Measurements from ENCODE around the gene CRY2. TPM values are rescaled to one million over a fixed set of nuclear protein-coding genes. Genes with fewer than 3 reads are reported as not detected.

The CRY2 gene
- total RNA-seq, 2 donors from 2014 or later, result 14.0 to 31.4 TPM

GRCh38 chr11:45857961-45858474, 10.7 kb downstream of the CRY2 start:
- ATAC-seq, result peak in 1 of 2 donors; percentile 71
- peaks cover 0 to 3% of the 10 kb centered on the region in 2 donors for H3K36me3 Mint-ChIP-seq
- no peak for DNase-seq (ENCODE audit: low spot score in 2 of 2)
- H3K9me3 Mint-ChIP-seq, result no peaks in the 10 kb centered on the region
- H3K27ac Mint-ChIP-seq, result no peak overlapping the region

- no peaks in the 10 kb centered on the region for H3K9me3 Mint-ChIP-seq
- no peak for DNase-seq (ENCODE audit: low spot score in 2 of 2)
- ATAC-seq, result no peak
- H3K27ac Mint-ChIP-seq, result peak overlapping the region in 1 of 2 donors; percentile 52
- H3K36me3 Mint-ChIP-seq, result peaks cover 0 to 6% of the 10 kb centered on the region in 2 donors
Measured at GRCh38 chr11:45858751-45859398, 11.6 kb downstream of the CRY2 start.

- Mint-ChIP-seq H3K36me3 (peaks cover 0 to 6% of the 10 kb centered on the region in 2 donors), H3K27ac (peak overlapping the region in 1 of 2 donors; percentile 52), H3K9me3 (no peaks in the 10 kb centered on the region)
- no peak for DNase-seq (ENCODE audit: low spot score in 2 of 2)
- ATAC-seq, result no peak
Measured at GRCh38 chr11:45859661-45860140, 12.4 kb downstream of the CRY2 start.

GRCh38 chr11:45860348-45860747, 13.1 kb downstream of the CRY2 start:
- H3K27ac Mint-ChIP-seq, result no peak overlapping the region
- no peak for DNase-seq (ENCODE audit: low spot score in 2 of 2)
- ATAC-seq, result no peak
- H3K36me3 Mint-ChIP-seq, result peaks cover 0 to 6% of the 10 kb centered on the region in 2 donors
- no peaks in the 10 kb centered on the region for H3K9me3 Mint-ChIP-seq

GRCh38 chr11:45860764-45861510, 13.7 kb downstream of the CRY2 start:
- Mint-ChIP-seq H3K9me3 (no peaks in the 10 kb centered on the region), H3K27ac (no peak overlapping the region), H3K36me3 (peaks cover 0 to 6% of the 10 kb centered on the region in 2 donors)
- DNase-seq (ENCODE audit: low spot score in 2 of 2), result no peak
- no peak for ATAC-seq

GRCh38 chr11:45864041-45864440, 16.8 kb downstream of the CRY2 start:
- peaks cover 0 to 6% of the 10 kb centered on the region in 2 donors for H3K36me3 Mint-ChIP-seq
- ATAC-seq (no peak), DNase-seq (ENCODE audit: low spot score in 2 of 2) (no peak)
- no peaks in the 10 kb centered on the region for H3K9me3 Mint-ChIP-seq
- no peak overlapping the region for H3K27ac Mint-ChIP-seq

- no peak overlapping the region for H3K27ac Mint-ChIP-seq
- ATAC-seq (no peak), DNase-seq (ENCODE audit: low spot score in 2 of 2) (no peak)
- H3K9me3 Mint-ChIP-seq, result no peaks in the 10 kb centered on the region
- peaks cover 0 to 5% of the 10 kb centered on the region in 2 donors for H3K36me3 Mint-ChIP-seq
Measured at GRCh38 chr11:45869551-45869950, 22.3 kb downstream of the CRY2 start.

- H3K9me3 Mint-ChIP-seq, result no peaks in the 10 kb centered on the region
- H3K27ac Mint-ChIP-seq, result no peak overlapping the region
- no peak for ATAC-seq
- peaks cover 0 to 11% of the 10 kb centered on the region in 2 donors for H3K36me3 Mint-ChIP-seq
- no peak for DNase-seq (ENCODE audit: low spot score in 2 of 2)
Measured at GRCh38 chr11:45870706-45871105, 23.4 kb downstream of the CRY2 start.

GRCh38 chr11:45871638-45872037, 24.4 kb downstream of the CRY2 start:
- ATAC-seq (no peak), DNase-seq (ENCODE audit: low spot score in 2 of 2) (no peak)
- H3K9me3 Mint-ChIP-seq, result no peaks in the 10 kb centered on the region
- peaks cover 0 to 11% of the 10 kb centered on the region in 2 donors for H3K36me3 Mint-ChIP-seq
- peak overlapping the region in 1 of 2 donors; percentile 14 for H3K27ac Mint-ChIP-seq

- H3K36me3 Mint-ChIP-seq, result peaks cover 0 to 11% of the 10 kb centered on the region in 2 donors
- H3K27ac Mint-ChIP-seq, result no peak overlapping the region
- DNase-seq (ENCODE audit: low spot score in 2 of 2) (peak in 1 of 2 donors; percentile 41), ATAC-seq (peak; percentile 70 to 80)
- H3K9me3 Mint-ChIP-seq, result no peaks in the 10 kb centered on the region
Measured at GRCh38 chr11:45872651-45873356, 25.5 kb downstream of the CRY2 start.

- Mint-ChIP-seq H3K27ac (no peak overlapping the region), H3K9me3 (no peaks in the 10 kb centered on the region), H3K36me3 (peaks cover 0 to 15% of the 10 kb centered on the region in 2 donors)
- no peak for DNase-seq (ENCODE audit: low spot score in 2 of 2)
- ATAC-seq, result no peak
Measured at GRCh38 chr11:45876401-45876800, 29.1 kb downstream of the CRY2 start.

- peaks cover 0 to 15% of the 10 kb centered on the region in 2 donors for H3K36me3 Mint-ChIP-seq
- no peak overlapping the region for H3K27ac Mint-ChIP-seq
- ATAC-seq (no peak), DNase-seq (ENCODE audit: low spot score in 2 of 2) (no peak)
- no peaks in the 10 kb centered on the region for H3K9me3 Mint-ChIP-seq
Measured at GRCh38 chr11:45877221-45877620, 29.9 kb downstream of the CRY2 start.

GRCh38 chr11:45877845-45878244, 30.6 kb downstream of the CRY2 start:
- no peak for ATAC-seq
- Mint-ChIP-seq H3K27ac (no peak overlapping the region), H3K9me3 (no peaks in the 10 kb centered on the region), H3K36me3 (peaks cover 0 to 15% of the 10 kb centered on the region in 2 donors)
- DNase-seq (ENCODE audit: low spot score in 2 of 2), result no peak

- DNase-seq (ENCODE audit: low spot score in 2 of 2), result no peak
- H3K9me3 Mint-ChIP-seq, result no peaks in the 10 kb centered on the region
- ATAC-seq, result no peak
- peaks cover 0 to 9% of the 10 kb centered on the region in 2 donors for H3K36me3 Mint-ChIP-seq
- peak overlapping the region in 1 of 2 donors; percentile 23 for H3K27ac Mint-ChIP-seq
Measured at GRCh38 chr11:45879803-45880686, 32.8 kb downstream of the CRY2 start.

- DNase-seq (ENCODE audit: low spot score in 2 of 2) (no peak), ATAC-seq (no peak)
- Mint-ChIP-seq H3K9me3 (no peaks in the 10 kb centered on the region), H3K36me3 (peaks cover 0 to 5% of the 10 kb centered on the region in 2 donors), H3K27ac (no peak overlapping the region)
Measured at GRCh38 chr11:45880772-45881570, 33.7 kb downstream of the CRY2 start.
